Smooth muscle cell (in vitro differentiated cells): ENCODE data around the gene TGM1. TPM values are rescaled to one million over a fixed set of nuclear protein-coding genes. Genes with fewer than 3 reads are reported as not detected.

Source experiments
- DNase-seq: peaks from one replicate; lab custom pipeline; 2025; ENCODE audit not compliant: unreplicated experiment; lab: John Stamatoyannopoulos, UW
- H2AFZ ChIP-seq: fragments of 200-600 bp; sonication (generic); 2 replicates; pipeline ENCODE4 v1.6.0; 2016; ENCODE audit warnings: antibody characterized with exemption, low read depth, mild to moderate bottlenecking
- H3F3A ChIP-seq: fragments of 200-600 bp; sonication (generic); 2 replicates; pipeline ENCODE4 v1.6.0; 2017; ENCODE audit warnings: antibody characterized with exemption, low read depth
- H3K27ac ChIP-seq: fragments of 200-600 bp; sonication (generic); 2 replicates; pipeline ENCODE4 v1.5.1; 2016; ENCODE audit warnings: low read depth, mild to moderate bottlenecking
- H3K27me3 ChIP-seq: fragments of 200-600 bp; sonication (generic); 2 replicates; pipeline ENCODE4 v1.6.1; 2016; ENCODE audit warnings: low read depth, mild to moderate bottlenecking
- H3K36me3 ChIP-seq: fragments of 200-600 bp; sonication (generic); 2 replicates; pipeline ENCODE4 v1.5.1; 2016; ENCODE audit warnings: low read depth
- H3K4me1 ChIP-seq: fragments of 200-600 bp; sonication (generic); 2 replicates; pipeline ENCODE4 v1.5.1; 2016; ENCODE audit warnings: low read depth
- H3K4me2 ChIP-seq: fragments of 200-600 bp; sonication (generic); 2 replicates; pipeline ENCODE4 v1.6.0; 2016; ENCODE audit warnings: mild to moderate bottlenecking
- H3K4me3 ChIP-seq: fragments of 200-600 bp; sonication (generic); 2 replicates; pipeline ENCODE4 v1.5.1; 2016; ENCODE audit warnings: mild to moderate bottlenecking
- H3K79me2 ChIP-seq: fragments of 200-600 bp; sonication (generic); 2 replicates; pipeline ENCODE4 v1.6.0; 2016; ENCODE audit warnings: low read depth, mild to moderate bottlenecking
- H3K9ac ChIP-seq: fragments of 200-600 bp; sonication (generic); 2 replicates; pipeline ENCODE4 v1.6.0; 2016; ENCODE audit warnings: low read depth
- H3K9me3 ChIP-seq: fragments of 200-600 bp; sonication (generic); replicated peaks from 2 replicates; pipeline ENCODE4 v1.5.1; 2016; ENCODE audit warnings: low read depth
- H4K20me1 ChIP-seq: fragments of 200-600 bp; sonication (generic); 2 replicates; pipeline ENCODE4 v1.6.0; 2016; ENCODE audit warnings: low read depth
- WGBS: methylation state at CpG from one replicate; pipeline ENCODE4 v1.1.7; 2016; ENCODE audit warnings: low lambda C conversion rate; 5-methylcytosine and 5-hydroxymethylcytosine counted together
- polyA plus RNA-seq: library from polyadenylated mRNA; unstranded; fragments of >200 nt; fragmentation: Nextera tagmentation; extraction: Ambion mirVana; gene quantifications from 2 replicates; pipeline ENCODE4 v1.2.1, GENCODE V29; 2016
- total RNA-seq: library from RNA; depleted of rRNA; stranded (reverse); fragments of >200 nt; gene quantifications from 2 replicates; pipeline ENCODE4 v1.2.3, GENCODE V29; 2014
- TF ChIP-seq, protein P1 (sequence below): fragments of 200-600 bp; sonication (generic); IDR thresholded peaks from 2 replicates; pipeline ENCODE4 v1.5.1; 2017; ENCODE audit warnings: borderline replicate concordance, mild to moderate bottlenecking, antibody characterized with exemption; ENCODE audit not compliant: insufficient read depth, poor library complexity, severe bottlenecking

TGM1 gene
- total and polyA plus RNA-seq, 2 experiments from 2014 or later: 1.6 to 13.6 TPM

DNA sequence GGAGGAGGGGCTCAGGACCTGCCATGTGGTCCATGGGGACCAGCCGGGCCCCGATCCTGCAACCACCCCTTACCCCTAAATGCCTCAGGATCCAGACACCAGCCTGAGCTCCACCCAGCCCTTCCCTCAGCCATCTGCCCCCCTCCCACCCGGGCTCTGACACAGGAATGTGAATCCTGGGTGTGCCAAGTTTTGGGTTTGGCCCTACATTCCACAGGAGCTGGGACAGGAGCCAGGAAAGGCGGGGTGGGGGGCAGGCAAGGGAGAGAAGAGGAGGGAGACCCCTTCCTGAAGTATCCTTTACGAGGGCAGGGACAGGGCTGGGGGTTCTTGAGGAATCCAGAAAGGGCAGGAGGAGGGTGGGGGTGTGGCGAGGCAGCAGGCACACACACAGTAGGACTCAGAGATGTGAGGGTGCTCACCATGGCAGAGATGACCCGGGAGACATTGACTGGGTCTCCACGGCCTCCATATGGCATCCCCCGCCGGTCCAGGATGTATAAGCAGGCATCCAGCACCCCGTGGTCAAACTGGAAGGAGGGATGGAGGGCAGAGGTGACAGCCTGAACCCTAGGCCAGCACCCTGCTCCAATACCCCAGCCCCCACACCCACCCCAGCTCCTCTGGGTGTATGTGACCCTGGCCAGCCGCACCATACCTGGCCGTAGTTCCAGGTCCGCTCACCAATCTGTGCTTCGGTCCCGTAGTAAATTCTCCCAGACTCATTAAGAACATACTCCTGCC, 3.5 kb downstream of the TGM1 start:
- H3K9ac ChIP-seq: no peak overlapping the region
- no peaks in the 10 kb centered on the region for H3K36me3 ChIP-seq
- no peaks in the 10 kb centered on the region for H4K20me1 ChIP-seq
- H3K79me2 ChIP-seq: no peaks in the 10 kb centered on the region
- H3K9me3 ChIP-seq: no peaks in the 10 kb centered on the region
- TF ChIP-seq, protein P1, sequence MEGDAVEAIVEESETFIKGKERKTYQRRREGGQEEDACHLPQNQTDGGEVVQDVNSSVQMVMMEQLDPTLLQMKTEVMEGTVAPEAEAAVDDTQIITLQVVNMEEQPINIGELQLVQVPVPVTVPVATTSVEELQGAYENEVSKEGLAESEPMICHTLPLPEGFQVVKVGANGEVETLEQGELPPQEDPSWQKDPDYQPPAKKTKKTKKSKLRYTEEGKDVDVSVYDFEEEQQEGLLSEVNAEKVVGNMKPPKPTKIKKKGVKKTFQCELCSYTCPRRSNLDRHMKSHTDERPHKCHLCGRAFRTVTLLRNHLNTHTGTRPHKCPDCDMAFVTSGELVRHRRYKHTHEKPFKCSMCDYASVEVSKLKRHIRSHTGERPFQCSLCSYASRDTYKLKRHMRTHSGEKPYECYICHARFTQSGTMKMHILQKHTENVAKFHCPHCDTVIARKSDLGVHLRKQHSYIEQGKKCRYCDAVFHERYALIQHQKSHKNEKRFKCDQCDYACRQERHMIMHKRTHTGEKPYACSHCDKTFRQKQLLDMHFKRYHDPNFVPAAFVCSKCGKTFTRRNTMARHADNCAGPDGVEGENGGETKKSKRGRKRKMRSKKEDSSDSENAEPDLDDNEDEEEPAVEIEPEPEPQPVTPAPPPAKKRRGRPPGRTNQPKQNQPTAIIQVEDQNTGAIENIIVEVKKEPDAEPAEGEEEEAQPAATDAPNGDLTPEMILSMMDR: no peak
- H2AFZ ChIP-seq: no peak overlapping the region
- H3K4me2 ChIP-seq: no peak overlapping the region
- no peaks in the 10 kb centered on the region for H3F3A ChIP-seq
- DNase-seq: no peak
- H3K4me1 ChIP-seq: no peaks in the 10 kb centered on the region
- 85% methylated on average over 16 of the region's 16 CpGs for WGBS
- H3K27ac ChIP-seq: no peak overlapping the region
- H3K4me3 ChIP-seq: no peak overlapping the region
- no peaks in the 10 kb centered on the region for H3K27me3 ChIP-seq

DNA sequence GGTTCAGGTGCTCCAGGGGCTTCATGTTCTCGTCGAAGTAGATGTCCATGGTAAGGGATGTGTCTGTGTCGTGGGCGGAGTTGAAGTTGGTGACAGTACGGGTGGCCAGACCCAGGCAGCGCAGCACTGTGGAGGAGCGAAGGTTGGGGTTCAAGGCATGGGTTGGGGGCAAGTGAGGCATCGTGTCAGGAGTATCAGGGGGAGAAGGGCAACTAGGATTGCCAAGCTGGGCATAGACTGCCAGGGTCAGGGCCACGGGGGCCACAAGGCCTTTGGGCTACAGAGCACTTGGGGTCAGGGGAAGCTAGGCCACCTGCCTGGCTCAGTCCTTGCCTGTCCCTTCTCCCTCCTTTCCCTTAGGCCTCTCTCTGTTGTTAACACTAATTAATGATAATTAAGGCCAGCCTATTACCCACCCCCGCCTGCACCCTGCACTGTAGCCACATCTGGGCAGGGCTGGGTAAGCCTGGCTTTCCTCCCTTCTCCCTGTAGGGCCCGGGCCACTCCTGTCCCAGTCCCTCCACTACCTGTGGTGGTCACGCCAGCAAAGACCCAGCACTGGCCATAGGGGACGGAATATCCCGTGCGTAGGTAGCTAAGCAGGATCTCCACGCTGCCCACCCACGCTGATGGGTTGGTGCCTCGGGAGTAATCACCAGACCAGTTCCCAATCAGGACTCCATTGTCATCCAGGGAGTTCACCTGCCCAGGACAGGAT, 4.3 kb downstream of the TGM1 start:
- no peaks in the 10 kb centered on the region for H3K79me2 ChIP-seq
- H3K4me2 ChIP-seq: no peak overlapping the region
- H4K20me1 ChIP-seq: no peaks in the 10 kb centered on the region
- H3F3A ChIP-seq: no peaks in the 10 kb centered on the region
- H3K27ac ChIP-seq: no peak overlapping the region
- no peak overlapping the region for H3K9ac ChIP-seq
- no peak for DNase-seq
- no peaks in the 10 kb centered on the region for H3K36me3 ChIP-seq
- H2AFZ ChIP-seq: no peak overlapping the region
- 95% methylated on average over 18 of the region's 18 CpGs for WGBS
- no peaks in the 10 kb centered on the region for H3K9me3 ChIP-seq
- no peak overlapping the region for H3K4me3 ChIP-seq
- no peaks in the 10 kb centered on the region for H3K4me1 ChIP-seq
- TF ChIP-seq, protein P1: no peak
- H3K27me3 ChIP-seq: no peaks in the 10 kb centered on the region

DNA sequence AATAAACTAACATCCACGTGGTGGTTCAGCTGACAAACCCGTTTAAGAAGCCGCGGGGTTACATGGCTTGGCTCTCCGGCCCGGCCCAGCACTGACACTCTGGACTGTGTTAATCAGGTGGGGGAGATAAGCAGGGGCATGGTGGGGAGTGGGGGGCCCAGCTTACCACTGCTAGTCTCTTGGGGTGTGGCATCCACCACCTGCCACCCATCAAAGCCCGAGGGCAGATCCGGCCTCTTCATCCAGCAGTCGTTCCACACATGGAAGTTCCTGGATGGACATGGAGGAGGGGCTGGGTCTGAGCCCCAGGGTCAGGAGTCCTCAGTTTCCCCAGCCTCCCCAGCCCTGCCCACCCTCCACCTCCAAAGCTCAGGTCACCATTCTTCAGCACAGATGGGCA, 4.9 kb downstream of the TGM1 start:
- Histone ChIP-seq H2AFZ (no peak overlapping the region), H3K4me3 (no peak overlapping the region), H3K9ac (no peak overlapping the region), H3K79me2 (no peaks in the 10 kb centered on the region), H3K4me1 (no peaks in the 10 kb centered on the region), H3F3A (no peaks in the 10 kb centered on the region), H3K27ac (no peak overlapping the region), H3K27me3 (no peaks in the 10 kb centered on the region), H4K20me1 (no peaks in the 10 kb centered on the region), H3K4me2 (no peak overlapping the region), H3K36me3 (no peaks in the 10 kb centered on the region), H3K9me3 (no peaks in the 10 kb centered on the region)
- 98% methylated on average over 8 of the region's 9 CpGs for WGBS
- DNase-seq: no peak
- TF ChIP-seq, protein P1: no peak
